Measurements from ENCODE around the gene PDE2A.

PDE2A gene

DNA sequence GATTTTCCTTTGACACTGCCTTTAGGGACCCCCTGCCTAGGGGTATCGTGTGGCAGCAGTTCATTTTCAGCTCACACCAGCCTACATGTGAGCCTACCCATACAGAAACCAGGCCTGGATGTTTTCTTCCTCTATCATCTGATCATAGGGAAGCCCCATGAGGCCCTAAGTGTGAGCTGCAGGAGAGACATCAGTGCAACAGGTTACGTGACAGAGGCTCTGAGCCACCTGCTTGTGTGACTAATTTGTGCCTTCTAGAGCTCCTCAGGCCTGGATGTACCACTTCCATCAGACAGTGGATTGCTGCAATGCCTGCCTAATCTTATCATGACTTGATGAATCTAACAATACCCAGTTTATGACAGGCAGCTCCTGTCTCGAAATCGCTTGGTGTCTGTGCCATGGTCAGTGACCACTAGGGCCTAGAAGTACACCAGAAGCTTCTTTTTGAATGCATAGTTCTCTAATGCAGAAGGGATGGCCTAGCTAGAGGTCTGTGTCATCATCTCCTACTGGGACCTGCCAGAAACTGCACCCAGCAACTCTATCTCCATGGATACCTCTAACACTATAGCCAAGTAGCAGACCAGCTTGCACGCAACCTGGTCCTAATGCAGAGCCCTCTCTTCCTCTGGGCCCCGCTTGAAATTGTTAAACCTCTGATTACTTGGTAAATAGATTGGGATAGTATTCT, 130.2 kb downstream of the PDE2A start:
- no peak for DNase-seq (ENCODE audit: low spot score)

- DNase-seq (ENCODE audit: low spot score): no peak
Observed at GRCh38 chr11:72541257-72541974, 132.8 kb downstream of the PDE2A start.

GRCh38 chr11:72537051-72537450, 137.2 kb downstream of the PDE2A start:
- DNase-seq (ENCODE audit: low spot score): no peak

GRCh38 chr11:72535194-72535547, 139.1 kb downstream of the PDE2A start:
- DNase-seq (ENCODE audit: low spot score): no peak

DNA sequence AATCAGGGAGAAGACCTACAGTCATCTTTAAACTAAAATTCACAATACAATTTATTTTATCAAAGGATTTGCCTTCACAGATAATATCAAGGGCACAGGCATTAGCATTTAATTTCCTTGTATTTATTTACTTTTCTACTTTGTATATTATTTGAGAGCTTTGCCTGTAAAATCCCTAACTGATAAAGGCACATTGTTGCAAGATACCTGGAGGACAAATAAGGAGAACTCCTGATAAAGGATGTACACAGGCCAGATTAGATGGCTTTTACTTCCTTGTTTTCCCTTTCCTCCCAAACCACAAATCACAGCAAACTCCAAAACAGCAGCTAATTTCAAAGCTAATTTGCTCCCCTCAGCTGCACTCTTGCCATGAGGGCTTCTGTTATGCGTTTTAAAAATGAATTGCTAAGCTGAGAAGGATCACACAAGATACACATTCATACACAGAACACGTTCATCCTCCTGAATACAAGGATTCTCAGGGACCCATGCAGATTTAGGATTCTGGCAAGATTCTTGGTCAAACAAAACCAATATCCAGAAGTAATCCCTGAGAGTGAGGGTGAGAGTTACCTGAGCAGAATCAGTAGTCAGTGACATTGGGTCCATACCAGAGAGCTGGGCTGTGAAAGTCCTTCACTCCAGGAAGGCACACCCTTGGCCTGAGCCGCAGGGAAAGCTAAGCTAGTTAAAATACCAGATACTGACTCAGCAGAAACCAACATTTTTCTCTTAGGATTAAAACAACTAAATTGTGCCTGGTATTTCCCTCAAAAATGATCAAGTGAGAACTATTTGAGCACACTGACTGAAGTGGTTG, 139.6 kb downstream of the PDE2A start:
- DNase-seq (ENCODE audit: low spot score): no peak

GRCh38 chr11:72529068-72529467, 145.2 kb downstream of the PDE2A start:
- DNase-seq (ENCODE audit: low spot score): no peak

DNA sequence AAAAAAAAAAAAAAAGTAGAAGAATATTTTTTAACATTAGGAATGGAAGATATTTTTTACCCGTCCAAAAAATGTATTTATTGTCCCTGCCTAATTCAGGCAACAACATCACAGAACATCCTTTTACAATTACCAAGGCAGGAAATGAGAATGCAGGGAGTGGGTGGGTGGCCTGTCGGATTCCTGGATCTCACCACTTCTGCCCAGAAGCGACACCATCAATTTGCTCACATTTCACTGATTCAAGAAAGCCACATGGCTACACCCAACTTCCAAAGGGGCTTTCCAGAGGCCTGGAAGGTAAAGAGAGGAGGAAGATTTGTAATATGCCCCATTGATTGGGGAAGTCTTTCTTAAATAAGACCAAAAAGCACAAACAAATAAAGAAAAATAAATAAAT, 146.1 kb downstream of the PDE2A start:
- DNase-seq (ENCODE audit: low spot score): no peak

Measured in cerebellar cortex (tissue), 1 donor.